Peyer's patch (tissue), 4 donors: ENCODE data around the gene EFNA5.

ENCODE experiments used
- CTCF ChIP-seq, 6 experiments: fragments of 450-650 bp in 4 of 6; fragments of 200-600 bp in 2 of 6; sonication (generic) in 1 of 6; IDR thresholded peaks; one replicate each; pipeline ENCODE4 v1.5.1; 2017 to 2019; ENCODE audit warnings: antibody characterized with exemption in 6 of 6, mild to moderate bottlenecking in 3 of 6, moderate library complexity in 1 of 6
- POLR2A ChIP-seq, 2 donors: fragments of 450-650 bp; IDR thresholded peaks; one replicate each; pipeline ENCODE4 v1.5.1; 2017; ENCODE audit warnings: antibody characterized with exemption in 2 of 2, mild to moderate bottlenecking in 2 of 2, moderate library complexity in 2 of 2

GRCh38 chr5:107424491-107424890, 246.2 kb downstream of the EFNA5 start:
- TF ChIP-seq CTCF (IDR thresholded peaks at IDR 0.05) (no peak), POLR2A (IDR thresholded peaks at IDR 0.05) (no peak)
